Measurements from ENCODE around the gene LAMA2. TPM values are rescaled to one million over a fixed set of nuclear protein-coding genes. Genes with fewer than 3 reads are reported as not detected.

The LAMA2 gene
- total RNA-seq, 1 donor from 2014 or later = 54.0 TPM

DNA sequence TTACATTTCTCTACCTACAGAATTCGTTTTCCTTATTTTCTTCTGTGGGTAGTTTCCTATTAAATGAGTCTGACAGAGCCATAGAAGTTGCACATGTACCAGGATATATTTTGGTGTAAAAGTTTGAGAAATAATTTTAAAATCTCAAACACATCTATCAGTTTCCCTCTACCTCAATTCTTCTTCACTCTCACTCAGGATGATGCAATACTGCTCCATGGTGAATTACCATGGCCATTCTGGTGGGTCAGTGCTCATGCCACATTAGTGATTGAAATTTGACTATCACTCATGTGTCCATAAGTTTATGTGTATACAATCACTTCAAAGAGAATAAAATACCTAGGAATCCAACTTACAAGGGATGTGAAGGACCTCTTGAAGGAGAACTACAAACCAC is 675.3 kb downstream of the LAMA2 start:
- H3K4me3 Mint-ChIP-seq = no peak overlapping the region
- no peaks in the 10 kb centered on the region for H3K27me3 Mint-ChIP-seq
- no peak for TF ChIP-seq CTCF (conservative IDR thresholded peaks at IDR 0.05)
- H3K9me3 Mint-ChIP-seq = no peaks in the 10 kb centered on the region
- no peaks in the 10 kb centered on the region for H3K36me3 Mint-ChIP-seq
- DNase-seq (ENCODE audit: extremely low spot score, unreplicated experiment) = no peak
- H3K27ac Mint-ChIP-seq = no peak overlapping the region
- no peaks in the 10 kb centered on the region for H3K4me1 Mint-ChIP-seq (ENCODE audit: unreplicated experiment)

- Mint-ChIP-seq H3K9me3 (peaks cover 5% of the 10 kb centered on the region), H3K27me3 (no peaks in the 10 kb centered on the region), H3K36me3 (no peaks in the 10 kb centered on the region), H3K4me3 (no peak overlapping the region), H3K27ac (no peak overlapping the region), H3K4me1 (ENCODE audit: unreplicated experiment) (no peaks in the 10 kb centered on the region)
- no peak for DNase-seq (ENCODE audit: extremely low spot score, unreplicated experiment)
- no peak for TF ChIP-seq CTCF (conservative IDR thresholded peaks at IDR 0.05)
Measured at GRCh38 chr6:129565366-129565765, 682.4 kb downstream of the LAMA2 start.

GRCh38 chr6:129565811-129566210 is 682.9 kb downstream of the LAMA2 start:
- no peaks in the 10 kb centered on the region for H3K36me3 Mint-ChIP-seq

More at GRCh38 chr6:129565811-129566210, 682.9 kb downstream of the LAMA2 start:
- DNase-seq (ENCODE audit: extremely low spot score, unreplicated experiment) = no peak
- Mint-ChIP-seq H3K27me3 (no peaks in the 10 kb centered on the region), H3K4me3 (no peak overlapping the region), H3K27ac (no peak overlapping the region), H3K4me1 (ENCODE audit: unreplicated experiment) (no peaks in the 10 kb centered on the region), H3K9me3 (peaks cover 5% of the 10 kb centered on the region)
- TF ChIP-seq CTCF (conservative IDR thresholded peaks at IDR 0.05) = no peak

All from type B pancreatic cell (in vitro differentiated cells).